NCI-H82 (cell line): Measurements from ENCODE around the gene NAGLU.
"Not testable (repeated sequence)": the region's sequence is repeated elsewhere in the genome, so short reads cannot be mapped to it uniquely, and the experiment has no call there.

Source experiments
- DNase-seq: peaks from one replicate; lab custom pipeline; 2025; lab: John Stamatoyannopoulos, UW

Gene NAGLU

DNA sequence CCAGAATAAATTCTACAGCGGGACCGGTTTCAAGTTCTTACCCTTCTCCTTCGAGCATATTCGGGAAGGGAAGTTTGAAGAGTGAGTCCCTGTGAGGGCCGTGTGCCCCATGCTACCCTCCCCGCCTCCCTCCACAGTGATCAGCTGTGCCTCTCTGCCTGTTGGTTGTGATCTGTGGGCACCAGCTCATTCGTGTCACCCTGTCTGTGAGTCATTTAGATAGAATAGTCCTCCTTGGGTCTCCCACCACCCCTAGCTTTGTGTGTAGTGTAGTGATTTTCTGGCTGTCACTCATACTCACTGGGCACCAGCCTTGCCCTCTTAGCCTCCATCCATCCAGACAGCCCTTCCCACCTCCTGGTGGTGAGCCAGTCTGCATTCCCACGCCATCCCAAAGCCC, 15.0 kb upstream of the NAGLU start:
- DNase-seq: no peak

DNA sequence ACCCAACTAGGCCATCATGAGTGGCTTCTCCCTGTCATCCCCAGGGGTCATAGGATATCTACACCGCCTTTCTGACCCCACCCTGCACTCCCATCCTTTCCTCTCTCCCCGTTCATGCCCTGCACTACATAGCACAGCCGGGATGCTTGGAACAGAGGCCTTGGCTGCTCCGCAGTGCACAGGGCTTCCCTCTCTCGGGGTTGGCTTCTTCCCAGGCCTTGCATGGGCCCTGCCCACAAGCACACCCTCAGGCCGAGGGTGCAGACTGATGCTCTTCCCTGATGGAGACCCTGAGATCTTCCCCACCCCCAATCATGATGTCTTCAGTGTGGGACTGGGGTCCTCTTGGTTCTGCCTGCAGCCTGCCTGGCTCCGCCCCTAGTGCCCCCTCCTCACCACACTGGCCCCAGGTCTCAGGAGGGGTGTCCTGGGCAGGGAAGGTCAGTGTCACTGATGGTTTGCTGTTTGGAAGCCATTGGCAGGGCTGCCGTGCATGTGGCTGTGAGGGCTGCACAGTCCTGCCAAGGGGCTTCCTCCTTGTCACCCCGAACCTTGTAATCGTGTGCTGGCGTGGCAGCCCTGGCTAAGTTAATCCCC, 14.3 kb upstream of the NAGLU start:
- DNase-seq: no peak

GRCh38 chr17:42522263-42522790, 13.7 kb upstream of the NAGLU start:
- DNase-seq: no peak

GRCh38 chr17:42522798-42523278, 13.2 kb upstream of the NAGLU start:
- DNase-seq: no peak

DNA sequence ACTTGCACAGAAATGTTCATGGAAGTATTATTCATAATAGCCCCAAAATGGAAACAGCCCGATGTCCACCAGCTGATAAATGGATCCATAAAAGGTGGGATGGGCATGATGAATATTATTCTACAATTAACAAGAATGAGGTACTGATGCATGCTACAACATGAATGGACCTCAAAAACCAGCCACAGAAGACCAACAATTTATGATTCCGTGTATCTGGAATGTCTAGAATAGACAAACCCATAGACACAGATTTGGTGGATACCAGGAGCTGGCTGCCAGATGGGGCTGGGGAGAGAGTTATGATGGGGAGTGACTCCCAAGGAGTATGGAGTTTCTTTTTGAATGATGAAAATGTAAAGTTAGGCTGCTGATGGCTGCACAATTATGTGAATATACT, 10.8 kb upstream of the NAGLU start:
- no peak for DNase-seq

- no peak for DNase-seq
These were observed 10.0 kb upstream of the NAGLU start for GRCh38 chr17:42526031-42526444.

- DNase-seq: no peak
These were observed 8.1 kb upstream of the NAGLU start for GRCh38 chr17:42527932-42528331.

DNA sequence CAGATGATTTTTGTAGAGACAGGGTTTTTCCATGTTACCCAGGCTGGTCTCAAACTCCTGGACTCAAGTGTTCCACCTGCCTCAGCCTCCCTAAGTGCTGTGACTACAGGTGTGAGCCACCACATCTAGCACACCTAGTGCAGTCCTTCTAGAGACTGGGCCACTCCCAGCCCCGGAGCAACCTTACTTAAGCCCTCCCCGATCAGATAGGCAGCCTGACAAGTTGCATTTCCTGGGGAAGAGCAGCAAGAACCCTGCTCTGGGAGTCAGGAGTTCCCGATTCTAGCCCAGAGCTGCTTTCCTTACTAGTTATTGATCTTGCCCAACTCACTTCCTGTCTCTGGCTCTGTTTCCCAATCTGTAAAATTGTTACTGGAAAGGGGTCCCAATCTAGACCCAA, 7.0 kb upstream of the NAGLU start:
- DNase-seq: no peak

DNA sequence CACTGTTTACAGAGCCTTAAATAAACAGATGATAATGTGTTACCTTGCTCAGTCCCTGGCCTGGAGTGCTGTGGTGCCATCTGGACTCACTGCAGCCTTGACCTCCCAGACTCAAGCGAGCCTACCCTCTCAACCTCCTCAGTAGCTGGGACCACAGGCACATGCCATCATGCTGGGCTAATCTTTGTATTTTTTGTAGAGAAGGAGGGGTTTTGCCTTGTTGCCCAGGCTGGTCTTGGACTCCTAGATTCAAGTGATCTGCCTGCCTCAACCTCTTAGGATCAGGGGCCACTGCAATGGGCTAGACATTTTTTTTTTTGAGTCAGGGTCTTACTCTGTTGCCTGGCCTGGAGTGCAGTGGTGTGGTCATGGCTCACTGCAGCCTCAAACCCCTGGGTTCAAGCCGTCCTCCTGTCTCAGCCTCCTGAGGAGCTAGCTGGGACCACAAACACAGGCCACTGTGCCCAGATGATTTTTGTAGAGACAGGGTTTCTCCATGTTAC, 5.0 kb upstream of the NAGLU start:
- DNase-seq: peak; percentile 52

GRCh38 chr17:42531455-42532354, 4.3 kb upstream of the NAGLU start:
- DNase-seq: peak; percentile 72

- DNase-seq: peak; percentile 48
These were observed 640 bp upstream of the NAGLU start for GRCh38 chr17:42535155-42536047.

GRCh38 chr17:42536372-42537155, 523 bp downstream of the NAGLU start:
- DNase-seq: peak; percentile 91

DNA sequence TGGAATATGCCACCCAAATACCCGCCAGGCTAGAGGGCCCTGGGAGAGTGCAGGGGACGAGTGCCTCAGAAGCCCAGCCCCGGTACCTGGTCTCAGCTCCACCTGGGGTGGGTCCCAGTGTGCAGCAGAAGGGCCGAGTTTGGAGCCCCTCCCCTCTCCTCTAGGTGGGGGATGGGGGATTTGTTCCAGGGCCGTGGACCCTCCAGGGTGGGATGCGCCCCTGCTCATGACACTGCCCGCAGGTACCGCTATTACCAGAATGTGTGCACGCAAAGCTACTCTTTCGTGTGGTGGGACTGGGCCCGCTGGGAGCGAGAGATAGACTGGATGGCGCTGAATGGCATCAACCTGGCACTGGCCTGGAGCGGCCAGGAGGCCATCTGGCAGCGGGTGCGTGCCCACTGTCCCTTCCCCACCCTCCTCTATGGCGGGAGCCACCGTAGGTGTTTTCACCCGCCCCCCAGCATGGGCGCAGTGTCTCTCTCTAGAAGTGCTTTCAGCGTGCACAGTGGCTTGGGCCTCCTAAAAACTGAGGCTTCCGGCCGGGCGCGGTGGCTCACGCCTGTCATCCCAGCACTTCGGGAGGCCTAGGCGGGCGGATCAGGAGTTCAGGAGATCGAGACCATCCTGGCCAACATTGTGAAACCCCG, 1.2 kb downstream of the NAGLU start:
- DNase-seq: no peak

DNA sequence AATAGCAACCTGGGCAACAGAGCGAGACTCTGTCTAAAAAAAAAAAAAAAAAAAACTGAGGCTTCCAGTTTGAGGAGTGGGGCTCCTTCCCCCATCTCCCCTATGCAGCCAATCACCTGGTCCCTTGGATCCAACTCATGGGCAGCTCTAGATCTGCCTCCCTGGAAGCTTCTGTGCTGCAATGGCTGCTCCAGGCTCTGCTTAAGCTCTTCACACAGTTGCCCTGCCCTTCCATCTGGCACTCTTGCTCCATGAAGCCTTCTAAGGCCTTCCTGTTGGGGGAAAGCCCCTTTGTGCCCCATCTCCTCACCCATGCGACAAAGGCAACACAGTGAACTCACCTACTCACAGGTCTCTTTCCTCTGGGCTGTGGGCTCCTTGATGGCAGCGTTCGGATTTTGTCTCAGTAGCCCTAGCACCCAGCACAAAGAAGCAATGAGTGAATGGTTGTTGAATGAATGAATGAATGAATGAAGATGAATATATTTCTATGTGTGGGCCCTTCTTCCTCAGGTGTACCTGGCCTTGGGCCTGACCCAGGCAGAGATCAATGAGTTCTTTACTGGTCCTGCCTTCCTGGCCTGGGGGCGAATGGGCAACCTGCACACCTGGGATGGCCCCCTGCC, 1.9 kb downstream of the NAGLU start:
- DNase-seq: peak; percentile 78

DNA sequence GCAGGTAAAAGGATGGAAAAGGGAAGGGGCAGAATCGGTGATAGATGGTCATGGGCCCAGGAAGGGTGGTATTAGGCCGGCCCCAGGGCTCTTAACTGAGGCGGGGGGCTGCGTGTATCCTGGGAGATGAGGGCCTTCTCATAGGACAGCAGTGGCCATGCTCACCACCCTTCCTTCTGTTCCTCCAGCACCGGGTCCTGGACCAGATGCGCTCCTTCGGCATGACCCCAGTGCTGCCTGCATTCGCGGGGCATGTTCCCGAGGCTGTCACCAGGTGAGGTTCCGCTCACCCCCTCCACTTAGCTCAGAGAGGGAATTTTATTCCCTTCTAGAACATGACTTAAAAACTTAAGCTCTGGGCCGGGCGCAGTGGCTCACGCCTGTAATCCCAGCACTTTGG, 2.4 kb downstream of the NAGLU start:
- no peak for DNase-seq

- not testable (repeated sequence) for DNase-seq
These were observed 4.5 kb downstream of the NAGLU start for GRCh38 chr17:42540558-42540957.

GRCh38 chr17:42541041-42541833, 5.2 kb downstream of the NAGLU start:
- DNase-seq: no peak

GRCh38 chr17:42543190-42544079, 7.4 kb downstream of the NAGLU start:
- no peak for DNase-seq
